ENCODE measurements around the gene TMEM242.
"Not testable (repeated sequence)": the region's sequence is repeated elsewhere in the genome, so short reads cannot be mapped to it uniquely, and the experiment has no call there.

The TMEM242 gene

DNA sequence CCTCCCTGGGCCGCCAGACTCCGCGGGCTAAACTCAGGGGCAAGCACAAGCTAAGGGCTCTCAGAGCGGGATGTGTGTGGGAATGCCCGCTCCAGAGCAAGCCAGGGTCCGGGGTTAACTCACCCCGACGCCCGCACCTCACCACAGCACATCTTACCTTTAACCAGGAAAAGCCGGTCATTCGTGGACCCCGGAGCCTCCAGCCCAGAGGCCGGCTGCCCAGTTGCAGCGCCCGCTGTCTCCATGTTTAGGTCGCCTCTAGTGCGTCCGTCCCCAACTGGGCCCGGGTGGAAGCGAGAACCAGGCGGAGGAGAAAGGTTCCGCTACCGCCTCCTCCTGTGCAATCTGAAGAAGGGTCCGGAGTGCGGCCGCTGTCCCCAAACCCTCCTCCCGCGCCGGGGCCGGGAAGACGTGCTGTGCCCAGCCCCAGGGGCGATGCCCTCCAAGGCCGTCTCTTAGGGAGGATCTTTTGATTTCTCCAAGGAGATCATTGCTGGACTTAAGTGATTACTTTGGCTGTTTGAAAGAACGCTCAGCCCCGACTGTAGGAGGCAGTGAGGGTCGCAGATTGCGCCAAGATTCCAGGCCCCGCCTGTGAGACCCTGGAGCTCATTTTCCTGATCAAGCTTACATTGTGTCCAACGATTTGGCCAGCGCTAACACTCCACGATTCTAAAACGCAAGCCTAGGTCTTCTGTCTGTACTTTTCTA is at the start of gene TMEM242:
Gene TMEM242, minus strand, starts transcription at position 265 of the 711 bp plus-strand sequence. Its CDS starts 20 bp downstream, at position 245.
- peak; percentile 88 for DNase-seq

GRCh38 chr6:157372501-157373280 is 49.4 kb upstream of the TMEM242 start:
- DNase-seq: no peak

- no peak for DNase-seq
Observed at GRCh38 chr6:157370755-157371154, 47.4 kb upstream of the TMEM242 start.

DNA sequence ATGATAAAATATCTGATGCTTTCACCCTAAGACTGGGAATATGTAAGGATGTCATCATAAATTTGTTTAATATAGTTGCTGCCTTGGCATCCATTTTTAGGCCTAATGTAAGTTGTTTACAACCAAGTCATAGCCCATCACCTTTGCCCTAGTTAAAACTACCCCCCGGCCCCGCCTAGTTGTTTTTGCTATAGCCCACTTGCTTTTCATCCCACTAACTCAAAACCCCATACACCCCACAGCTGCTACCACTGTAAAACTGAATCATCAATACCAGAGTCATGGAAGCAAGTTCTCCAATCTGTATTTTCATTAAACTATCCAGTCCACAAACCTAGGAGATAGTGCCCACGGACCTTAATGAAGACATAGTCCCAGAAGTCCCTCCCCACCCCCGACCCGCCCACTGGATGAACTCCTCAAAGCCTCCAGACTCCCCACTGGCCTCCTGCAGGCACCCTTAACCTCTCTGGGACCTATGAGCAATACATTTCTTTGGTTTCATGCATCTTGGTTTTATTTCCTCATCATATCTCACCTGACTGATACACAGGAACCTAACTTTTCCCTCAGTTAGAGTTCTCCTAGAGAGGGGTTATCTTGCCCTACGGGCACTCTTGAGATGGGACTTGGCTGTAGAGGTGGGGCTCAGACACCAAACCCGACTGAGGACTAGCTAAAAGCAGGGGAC is 45.2 kb upstream of the TMEM242 start:
- DNase-seq: no peak

- no peak for DNase-seq
Observed at GRCh38 chr6:157366648-157367047, 43.3 kb upstream of the TMEM242 start.

DNA sequence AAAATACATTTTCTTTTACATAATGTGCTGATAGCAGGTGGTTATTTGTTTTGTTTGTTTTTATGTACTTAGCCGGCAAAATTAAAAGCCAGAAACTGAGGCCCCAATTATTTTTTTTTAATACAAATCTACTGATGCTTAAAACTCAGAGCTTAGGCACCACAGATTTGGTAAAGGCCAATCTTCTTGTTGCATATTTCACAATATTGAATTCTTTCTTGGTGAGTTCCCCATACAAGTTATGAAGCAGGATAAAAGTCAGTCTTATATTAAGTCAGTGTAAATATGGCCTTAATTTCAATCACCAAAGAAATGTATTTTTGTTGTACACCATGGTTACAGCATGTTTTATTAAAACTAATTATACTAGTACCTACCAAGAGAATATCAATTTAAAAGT is 41.4 kb upstream of the TMEM242 start:
- no peak for DNase-seq

DNA sequence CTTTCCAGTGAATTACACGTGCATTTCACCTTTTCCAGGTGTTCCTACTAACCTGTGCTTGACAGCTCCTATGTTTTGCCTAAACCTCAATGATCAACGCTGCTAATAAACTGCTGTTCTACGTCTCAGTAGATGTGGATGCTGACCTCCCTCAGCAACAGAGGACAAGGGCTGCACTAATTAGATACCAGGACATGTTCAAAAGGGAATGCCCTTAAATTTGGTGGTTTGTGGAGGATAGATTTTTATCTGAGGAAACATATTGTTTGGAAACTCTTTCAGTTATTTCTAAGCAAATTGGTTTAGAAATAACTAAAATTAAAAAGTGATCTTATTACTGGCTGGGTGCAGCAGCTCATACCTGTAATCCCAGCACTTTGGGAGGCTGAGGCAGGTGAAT is 38.6 kb upstream of the TMEM242 start:
- no peak for DNase-seq

DNA sequence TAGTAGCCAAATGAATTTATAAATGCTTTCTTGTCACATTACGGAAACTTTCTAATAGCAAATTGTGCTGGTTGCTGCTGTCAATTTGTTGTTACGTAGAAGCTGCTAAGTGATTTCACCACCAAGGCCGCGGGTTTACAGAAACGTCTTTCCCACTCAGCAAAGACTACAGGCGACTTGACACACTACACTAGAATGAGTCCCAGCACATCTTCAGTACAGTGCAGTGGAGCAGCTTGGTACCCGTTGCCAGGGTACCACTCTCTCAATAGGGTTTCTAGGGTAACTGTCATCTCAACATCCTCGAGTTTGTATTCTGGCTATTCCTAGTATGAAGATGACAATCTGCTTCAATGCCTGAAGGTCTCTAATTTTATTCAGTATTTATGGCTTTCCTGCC is 35.0 kb upstream of the TMEM242 start:
- no peak for DNase-seq

- no peak for DNase-seq
Observed at GRCh38 chr6:157346373-157346772, 23.1 kb upstream of the TMEM242 start.

GRCh38 chr6:157343732-157344131 is 20.4 kb upstream of the TMEM242 start:
- DNase-seq: no peak

- no peak for DNase-seq
Observed at GRCh38 chr6:157339432-157339831, 16.1 kb upstream of the TMEM242 start.

- no peak for DNase-seq
Observed at GRCh38 chr6:157337751-157338150, 14.4 kb upstream of the TMEM242 start.

DNA sequence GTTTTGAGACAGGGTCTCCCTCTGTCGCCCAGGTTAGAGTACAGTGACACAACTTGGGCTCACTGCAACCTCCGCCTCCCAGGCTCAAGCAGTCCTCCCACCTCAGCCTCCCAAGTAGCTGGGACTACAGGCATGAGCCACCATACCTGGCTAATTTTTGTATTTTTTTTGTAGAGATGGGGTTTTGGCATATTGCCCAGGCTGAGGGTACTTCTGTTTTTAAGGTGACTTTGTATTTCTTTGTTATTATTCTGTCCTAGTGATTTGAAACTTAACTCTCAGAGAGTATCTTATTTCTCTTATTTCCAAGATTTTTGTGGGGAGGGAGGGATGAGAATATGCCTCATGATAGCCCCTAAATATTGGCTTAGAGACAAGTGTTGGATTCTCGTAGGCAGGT is 14.0 kb upstream of the TMEM242 start:
- not testable (repeated sequence) for DNase-seq

- no peak for DNase-seq
Observed at GRCh38 chr6:157335829-157336228, 12.5 kb upstream of the TMEM242 start.

DNA sequence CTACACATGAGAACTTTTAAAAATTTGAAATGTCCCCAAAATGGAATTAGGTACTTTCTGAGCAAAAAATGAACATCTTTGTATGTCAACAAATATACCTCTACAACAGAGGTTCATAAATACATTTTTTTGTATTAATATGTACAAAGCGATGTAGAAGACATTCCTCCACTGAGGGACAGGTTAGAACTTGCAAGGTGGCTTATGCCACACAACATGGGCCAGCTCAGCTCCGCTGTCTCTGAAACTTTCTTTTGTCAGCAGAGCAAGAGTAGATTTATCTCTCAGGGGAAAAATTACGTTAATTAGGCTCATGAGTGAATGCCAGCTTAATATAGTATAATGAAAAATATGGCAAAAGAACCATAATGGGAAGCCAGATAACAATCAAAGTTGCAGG is 10.6 kb upstream of the TMEM242 start:
- no peak for DNase-seq

DNA sequence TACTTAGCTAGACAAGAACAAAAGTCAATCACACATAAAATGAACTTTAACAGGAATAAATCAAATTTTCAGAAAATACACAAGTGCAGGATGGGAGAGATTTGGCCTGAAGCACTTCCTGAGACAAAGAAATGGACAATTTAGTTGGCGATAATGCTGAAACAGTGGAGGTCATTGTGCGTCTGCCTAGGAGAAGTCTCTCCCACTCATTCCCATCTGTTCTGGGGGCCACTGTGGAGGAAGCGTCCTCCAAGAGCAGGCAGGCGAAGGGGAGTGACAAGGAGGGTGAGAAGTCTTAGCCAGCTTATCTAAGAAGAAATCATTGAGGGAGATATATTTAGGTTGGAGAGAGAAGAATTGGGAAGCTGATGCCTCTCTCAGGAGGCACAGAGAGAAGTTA is 10.2 kb upstream of the TMEM242 start:
- DNase-seq: no peak

GRCh38 chr6:157332813-157333212 is 9.5 kb upstream of the TMEM242 start:
- DNase-seq: no peak

DNA sequence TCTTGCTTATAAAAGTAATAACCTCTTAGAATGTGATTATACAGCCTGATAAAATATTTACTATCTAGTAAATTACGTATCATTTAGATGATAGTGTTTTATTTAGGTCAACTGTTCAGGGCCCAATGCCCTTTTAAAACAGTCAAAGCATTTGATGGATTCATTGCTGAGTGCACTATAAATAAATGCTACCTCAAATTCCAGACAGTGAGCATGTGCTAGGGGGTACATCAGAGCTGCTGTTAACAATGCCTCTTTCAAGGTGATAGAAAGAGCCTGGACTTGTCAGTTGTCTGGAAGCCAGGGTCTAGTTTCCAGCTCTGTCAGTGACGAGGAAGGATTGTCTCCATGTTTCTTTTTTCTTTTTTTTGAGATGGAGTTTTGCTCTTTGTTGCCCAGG is 7.5 kb upstream of the TMEM242 start:
- no peak for DNase-seq

- no peak for DNase-seq
Observed at GRCh38 chr6:157329829-157330228, 6.5 kb upstream of the TMEM242 start.

DNA sequence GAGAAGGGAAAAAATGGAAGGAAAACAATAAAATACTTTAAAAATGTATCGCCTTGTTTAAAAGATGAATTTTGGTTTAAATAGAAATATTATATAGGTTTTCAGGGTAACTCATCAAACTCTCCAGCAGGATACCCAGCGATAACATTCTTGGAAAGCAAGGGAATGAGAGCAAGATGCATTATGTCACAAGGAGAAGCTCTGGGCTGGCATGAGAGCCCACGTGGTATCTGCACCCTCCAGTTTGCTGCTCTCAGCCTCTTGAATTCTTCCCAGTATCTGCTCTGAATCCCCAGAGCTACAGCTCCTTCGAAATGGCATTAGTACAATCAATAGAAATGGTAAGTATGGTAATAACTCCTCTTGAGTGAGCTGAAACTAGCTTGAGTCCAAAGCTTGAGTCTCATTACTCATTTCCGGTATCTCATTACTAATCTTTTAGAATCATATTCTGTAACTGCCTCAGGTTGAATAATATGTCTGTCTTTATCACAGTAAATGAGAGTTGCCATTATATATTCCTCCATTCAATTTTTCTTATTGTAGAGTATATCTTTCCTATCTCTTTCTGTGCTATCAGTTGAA is 4.9 kb upstream of the TMEM242 start:
- no peak for DNase-seq

DNA sequence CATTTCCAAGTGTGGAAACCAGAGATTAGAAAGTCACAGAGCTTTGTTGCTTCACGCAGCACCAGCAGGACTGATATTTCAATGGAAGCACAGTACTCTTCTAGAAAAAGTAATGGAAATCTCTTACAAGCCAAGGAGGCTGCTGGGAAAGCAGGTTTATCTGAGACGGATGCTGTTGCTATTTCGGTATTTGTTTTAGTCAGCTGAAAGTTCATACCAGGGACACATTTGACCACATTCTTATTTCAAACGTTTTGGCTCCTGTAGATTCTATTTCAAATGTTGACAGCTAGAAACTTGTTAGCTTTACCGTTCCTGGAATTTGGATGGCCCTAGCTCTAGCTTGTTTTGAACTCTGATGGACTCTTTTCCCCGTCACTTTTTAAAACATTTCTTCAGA is 3.7 kb upstream of the TMEM242 start:
- DNase-seq: no peak

DNA sequence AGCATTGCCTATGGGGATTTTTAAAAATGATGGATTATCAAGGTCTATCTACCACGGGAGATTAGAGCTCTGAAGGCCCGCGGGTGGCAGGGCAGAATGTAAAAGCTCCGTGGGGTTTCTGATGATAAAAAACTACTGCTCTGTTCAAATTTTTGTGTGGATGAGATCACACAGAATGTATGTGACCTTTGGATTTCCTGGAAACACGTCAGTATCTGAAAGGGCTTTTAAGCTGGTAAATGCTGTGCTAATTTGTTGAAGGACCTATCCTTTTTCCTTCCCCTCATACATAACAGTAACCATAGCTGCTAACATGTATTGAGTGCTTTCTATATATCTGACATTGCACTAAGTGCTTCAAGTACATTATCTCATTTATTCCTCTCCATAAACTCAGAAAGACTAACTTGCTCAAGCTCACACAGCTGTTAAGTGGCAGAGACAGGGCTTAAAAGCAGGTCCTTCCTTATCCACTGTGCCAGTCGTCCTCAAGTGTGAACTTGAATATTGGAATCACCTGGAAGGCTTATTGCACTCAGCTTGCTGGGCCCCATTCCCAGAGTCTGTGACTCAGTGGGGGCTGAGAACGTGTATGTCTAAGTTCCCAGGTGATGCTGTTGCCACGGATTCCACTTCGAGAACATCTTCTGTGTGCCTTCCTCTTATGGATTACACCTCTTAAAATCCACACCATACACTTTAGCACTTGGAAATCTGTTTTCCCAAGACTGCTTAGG is 1.9 kb upstream of the TMEM242 start:
- no peak for DNase-seq

DNA sequence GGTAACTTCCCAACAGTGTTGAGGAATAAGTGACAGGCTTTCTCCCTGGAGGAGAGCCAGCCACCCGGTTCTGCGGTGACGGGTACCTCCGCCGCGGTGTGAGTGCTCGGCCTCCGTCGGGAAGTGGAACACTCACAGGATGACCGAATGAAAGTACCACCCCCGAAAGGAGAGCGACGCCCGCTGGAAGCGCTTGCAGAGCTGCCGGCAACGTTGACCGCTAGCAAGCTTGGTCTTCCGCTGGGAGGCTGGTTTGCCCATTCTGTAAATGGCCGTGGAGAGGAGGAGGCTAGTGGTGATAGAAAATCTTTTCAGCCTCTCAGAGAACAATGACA is 614 bp upstream of the TMEM242 start:
- peak; percentile 37 for DNase-seq
